GM20431 (cell line): ENCODE measurements around the gene SLC12A3.

Experiments used
- in situ Hi-C: fragments of 300-500 bp; cut with MseI, MboI; formaldehyde crosslinking; loops from one replicate; pipeline ENCODE4 v1.15.0; 2020; ENCODE audit warnings: low sequenced_read_pairs; ENCODE audit not compliant: unreplicated experiment

Gene SLC12A3

DNA sequence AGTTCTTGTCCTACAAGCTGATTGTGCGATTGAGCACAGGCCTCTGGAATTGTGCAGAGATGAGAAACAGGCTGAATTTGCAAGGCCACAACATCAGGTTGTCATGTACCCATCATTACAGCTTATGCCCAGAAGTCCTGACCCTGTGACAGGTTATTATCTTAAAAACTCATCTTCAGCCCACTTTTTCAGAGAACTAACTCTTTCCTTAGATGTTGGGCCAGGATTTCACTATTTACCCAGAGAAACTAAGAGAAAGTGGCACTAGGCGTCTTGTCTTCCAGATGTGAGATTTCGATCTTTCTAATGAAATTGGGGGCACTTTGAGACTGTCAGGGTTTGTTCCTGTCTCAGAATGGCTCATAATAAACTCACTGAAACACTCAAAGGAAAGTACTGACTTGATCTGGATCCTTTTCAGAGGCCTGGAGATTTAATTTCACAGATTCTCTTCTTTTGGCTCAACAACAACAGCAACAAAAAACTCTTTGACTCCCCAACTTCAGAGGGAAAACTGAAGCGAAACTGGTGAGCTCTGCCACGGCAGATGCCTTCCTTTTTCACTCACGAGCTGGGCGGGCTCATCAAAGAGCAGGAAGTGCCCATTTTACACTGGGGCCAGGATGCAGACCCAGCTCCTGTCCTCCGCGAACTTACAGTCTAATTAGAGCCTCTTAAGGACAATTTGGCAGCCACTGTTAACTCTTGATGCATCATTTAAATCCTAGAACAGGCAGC, 17.7 kb upstream of the SLC12A3 start:
- in situ Hi-C loops, result no loop called here

DNA sequence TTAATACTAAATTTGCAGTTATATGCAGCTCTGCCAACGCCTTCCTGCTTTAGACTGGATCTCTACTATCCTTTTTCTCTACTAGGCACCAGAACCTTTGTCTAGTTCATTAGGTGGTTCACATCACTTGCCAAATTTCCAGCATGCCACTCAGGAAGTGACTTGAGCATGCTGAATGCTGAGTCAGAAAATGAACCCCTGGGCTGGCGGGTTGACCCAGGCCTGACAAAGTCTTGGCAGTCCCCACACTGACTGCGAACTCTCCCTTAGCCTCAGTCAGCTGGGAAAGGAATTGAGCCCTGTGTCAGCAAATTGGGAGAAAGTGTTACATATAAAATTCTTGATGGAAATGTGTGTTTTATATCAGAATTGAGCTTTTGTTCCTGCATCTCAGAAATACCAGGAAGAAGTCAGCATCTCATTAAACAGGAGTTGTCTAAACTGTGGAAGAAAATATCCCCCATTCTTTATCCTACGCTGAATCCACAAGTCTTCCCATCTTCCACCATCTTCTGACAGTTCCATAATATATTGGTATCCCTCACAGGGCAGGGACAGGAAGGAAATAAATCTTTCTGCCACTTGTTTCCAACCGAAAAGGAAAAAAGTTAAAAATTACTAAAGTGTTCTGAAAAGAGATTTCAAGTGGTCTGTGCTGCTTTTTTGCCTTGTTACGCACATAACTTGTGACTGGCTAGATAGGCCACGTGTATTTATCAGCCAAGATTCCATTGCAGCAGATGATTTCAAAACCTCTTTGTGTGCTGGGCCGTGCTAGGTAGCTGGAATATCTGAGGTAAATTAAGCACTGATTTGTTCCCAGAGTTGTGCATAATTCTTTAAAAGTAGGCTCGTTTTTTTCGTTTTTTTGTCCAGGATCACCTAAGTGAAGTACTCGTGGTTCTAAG, 16.7 kb upstream of the SLC12A3 start:
- in situ Hi-C loops, result no loop called here

DNA sequence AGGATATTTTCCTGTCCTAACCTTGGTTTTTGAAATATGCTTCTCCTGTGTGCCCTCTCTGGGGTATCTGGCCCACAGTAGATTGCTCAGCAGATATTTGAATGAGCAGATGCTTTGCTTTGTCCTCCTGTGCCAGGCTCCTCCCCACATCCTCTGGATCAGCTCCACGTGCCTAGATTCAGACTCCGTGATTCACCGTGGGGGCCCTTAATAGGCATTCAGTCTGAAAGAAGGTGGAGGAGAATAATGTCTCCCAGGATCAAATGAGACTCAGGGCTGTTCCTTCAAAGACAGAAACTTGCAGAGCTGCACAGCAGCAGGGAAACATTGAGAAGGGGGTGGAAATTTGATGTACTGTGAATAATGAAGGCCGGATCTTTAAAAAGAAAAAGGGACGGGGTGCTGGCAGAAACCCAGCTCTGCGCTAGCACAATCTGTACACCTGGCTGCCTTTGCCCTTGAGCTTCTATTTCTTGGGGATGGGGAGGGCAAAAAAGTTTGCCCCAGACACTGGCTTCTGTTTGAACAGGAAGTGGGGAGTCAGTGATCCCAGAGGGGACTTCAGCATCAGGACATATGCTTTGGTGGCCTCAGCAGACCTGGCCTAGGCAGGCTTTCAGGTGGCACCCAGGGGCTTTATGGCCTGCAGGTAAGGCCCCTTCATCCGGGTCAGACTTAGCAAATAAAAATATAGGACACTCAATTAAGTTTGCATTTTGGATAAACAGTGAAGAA, 15.9 kb upstream of the SLC12A3 start:
- in situ Hi-C loops, result no loop called here

DNA sequence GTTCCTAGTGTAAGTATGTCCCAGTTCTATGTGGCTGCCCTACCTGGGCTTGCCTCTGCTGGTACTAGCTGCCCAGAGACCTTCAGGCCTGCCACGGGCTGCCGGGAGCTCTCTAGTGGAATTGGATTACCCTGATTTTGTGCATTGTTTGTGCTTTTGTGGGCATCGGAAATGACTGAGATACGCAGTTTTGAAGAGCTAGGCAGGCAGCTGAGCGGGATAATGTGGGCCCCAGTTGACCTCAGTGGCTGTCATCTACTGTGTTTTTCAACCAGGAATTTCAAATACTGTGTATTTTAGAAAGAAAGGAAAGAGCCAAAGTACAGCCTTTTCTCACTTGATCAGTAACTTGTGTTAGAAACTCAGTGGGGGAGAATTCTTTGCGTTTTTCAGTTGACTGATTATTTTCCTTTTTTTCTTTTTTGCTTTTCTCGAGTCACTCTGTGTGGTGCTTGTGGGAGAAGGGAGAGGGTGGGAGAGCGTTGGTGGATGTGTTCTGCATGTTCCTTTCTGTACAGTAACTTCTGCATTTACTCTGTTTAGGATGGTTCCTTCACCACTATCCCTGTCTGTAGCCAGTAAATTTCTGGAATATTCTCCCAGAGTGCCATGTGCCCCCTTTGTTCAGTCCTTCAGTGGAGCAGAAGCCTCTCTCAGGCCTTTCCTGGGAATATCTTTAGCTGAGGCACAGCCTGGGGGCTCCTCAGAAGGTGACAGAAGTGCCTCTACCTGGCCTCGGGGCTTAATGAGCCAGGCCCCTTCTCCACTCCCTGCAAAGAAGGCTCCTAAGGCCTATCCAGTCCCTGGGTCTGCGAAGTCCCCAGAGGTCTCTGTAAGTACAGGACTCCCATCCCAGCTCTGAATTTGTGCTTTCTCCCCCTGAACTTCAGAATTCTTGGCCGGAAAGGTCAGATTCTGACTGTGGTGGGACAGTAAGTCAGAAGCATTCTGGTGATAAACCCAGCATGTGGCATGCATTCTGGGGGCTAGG, 15.0 kb upstream of the SLC12A3 start:
- in situ Hi-C loops, result no loop called here

DNA sequence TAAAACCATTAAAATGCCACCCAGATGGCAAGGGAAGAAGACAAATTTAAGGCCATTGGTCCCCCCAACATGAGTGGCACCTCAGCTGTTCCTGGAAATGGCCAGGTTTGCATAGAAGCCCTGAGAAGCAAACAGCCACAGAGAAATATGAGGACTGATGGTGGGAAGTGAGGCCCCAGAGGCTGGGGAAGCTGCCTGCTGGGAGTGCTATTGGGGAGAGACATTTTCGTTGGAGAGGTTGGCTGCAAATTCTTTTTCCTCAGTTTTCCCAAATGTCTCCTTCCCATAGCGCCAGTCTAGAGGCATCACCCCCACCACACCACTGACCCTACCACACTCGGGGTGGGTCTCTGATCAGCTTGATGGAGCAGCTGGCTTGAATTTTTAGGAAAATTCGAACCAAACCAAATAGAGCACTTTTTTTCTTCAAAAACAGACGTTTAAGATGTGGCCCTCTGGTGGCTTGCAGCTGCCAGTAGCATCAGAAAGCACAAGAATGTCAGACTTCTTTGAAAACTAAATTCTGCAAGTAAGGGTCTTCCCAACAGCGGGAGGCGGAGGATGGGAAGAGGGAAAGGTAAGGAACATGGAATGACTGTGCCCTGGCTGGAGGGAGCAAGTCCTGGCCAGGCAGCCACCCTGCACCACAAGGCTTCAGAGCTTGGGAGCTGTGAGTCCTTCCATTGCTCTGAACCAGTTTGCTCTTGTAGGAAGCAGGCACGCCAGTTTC, 13.2 kb upstream of the SLC12A3 start:
- in situ Hi-C loops, result no loop called here

DNA sequence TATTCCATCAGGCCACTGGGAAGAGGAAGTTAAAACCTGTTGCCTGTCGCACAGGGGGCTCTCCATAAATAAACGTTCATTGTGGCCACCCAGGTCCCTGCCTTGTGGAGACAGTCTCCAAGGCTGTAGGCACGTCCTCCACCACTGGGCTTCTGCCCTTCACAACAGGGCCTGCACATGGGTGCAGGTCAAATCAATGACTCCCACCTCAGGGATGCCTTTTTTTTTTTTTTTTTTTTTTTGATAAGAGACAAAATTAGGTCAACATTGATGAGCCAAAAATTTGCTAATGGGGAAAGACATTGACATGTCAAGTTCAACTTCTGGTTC, 12.6 kb upstream of the SLC12A3 start:
- in situ Hi-C loops, result no loop called here

DNA sequence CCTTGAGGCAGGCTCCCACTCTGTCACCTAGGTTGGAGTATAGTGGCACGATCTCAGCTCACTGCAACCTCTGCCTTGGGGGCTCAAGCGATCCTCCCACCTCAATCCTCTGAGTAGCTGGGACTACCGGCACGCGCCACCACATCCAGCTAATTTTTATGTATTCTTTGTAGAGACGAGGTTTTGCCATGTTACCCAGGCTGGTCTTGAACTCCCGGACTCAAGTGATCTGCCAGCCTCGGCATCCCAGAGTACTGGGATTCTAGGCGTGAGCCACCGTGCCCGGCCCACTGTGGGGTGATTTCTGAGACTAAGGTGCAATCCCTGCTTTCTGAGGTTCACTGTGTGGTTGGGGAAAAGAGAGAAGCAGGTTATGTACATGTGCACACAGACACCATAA, 12.0 kb upstream of the SLC12A3 start:
- in situ Hi-C loops, result no loop called here

DNA sequence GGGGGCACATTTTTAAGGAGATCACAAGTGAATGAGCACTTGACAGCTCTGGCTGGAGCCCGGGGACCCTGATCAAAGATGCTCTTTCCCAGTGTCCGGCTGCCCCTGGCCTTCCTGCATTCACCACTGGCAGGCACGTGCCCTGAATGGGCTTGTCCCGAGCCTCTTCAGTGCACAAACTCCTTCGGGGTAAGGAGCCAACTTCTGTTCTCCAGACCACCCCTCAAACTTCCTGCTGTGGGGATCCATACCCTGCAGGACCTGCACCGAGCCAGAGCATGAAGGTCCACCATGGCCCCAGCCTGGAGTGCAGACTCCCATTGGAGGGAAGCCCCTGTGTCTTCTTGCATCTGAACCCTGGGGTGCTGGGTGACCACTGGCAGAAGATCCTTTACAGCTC, 9.8 kb upstream of the SLC12A3 start:
- in situ Hi-C loops, result no loop called here

DNA sequence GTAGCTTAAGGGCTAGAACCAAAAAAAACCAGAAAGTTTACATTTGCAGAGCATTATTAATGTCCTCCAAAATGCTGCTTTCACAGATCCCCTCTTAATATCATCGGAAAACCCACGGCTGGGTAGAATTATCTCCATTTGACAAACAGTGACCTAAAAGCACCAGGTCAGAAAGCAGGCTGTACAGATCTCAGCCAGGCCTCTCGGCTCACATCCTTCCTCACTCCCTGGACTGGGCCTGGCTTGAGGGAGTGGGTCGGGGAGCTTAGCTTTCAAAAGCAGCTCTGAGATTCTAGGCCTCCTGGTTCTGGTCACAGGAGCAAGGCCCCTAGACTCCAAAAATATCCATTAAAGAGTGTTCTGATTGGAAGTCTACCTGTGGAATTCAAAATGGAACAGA, 9.1 kb upstream of the SLC12A3 start:
- in situ Hi-C loops, result no loop called here

DNA sequence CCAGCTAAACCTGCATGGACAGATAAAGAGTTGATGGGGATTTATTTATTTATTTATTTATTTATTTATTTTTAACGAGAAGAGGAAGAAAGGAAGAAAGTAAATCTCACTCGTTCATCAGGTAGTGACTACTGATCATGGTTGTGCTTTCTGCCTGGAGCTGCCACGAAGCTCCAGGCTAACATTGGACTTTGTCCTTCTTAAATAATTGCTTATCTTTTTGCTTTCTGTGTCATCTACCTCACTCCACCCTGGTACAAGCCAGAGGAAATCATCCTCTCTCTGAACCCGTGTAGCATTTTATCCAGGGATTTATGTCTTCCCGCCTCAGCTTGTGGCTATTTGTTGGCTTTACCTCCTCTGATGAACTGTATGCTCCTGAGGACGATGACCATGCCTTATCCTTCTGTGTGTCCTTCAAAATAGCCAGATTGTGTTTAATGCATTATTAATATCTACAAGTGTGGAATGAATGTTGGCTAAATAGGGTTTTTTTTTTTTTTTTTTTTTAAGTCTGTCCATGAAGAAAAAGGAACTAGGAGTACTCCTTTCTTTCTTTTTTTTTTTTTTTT, 8.0 kb upstream of the SLC12A3 start:
- in situ Hi-C loops, result no loop called here

DNA sequence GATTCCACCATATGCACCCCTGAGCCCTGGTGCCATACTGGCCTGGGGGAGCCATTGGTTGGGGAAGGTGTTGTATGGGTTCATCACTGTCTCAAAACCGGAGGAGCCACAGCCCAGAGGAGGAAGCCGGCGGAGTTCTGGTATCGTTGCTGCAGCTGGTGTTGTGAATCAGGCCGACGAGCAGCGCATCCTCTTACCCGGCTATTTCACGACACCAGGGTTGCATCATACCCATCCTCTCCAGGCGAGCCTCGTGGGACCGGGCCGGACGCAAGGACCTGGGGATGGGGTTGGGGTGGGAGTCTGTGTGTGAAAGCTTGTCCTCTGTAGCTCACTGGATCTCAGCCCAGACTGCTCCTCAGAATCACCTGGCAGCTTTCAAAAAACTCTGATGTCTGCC, 6.6 kb upstream of the SLC12A3 start:
- in situ Hi-C loops, result no loop called here

DNA sequence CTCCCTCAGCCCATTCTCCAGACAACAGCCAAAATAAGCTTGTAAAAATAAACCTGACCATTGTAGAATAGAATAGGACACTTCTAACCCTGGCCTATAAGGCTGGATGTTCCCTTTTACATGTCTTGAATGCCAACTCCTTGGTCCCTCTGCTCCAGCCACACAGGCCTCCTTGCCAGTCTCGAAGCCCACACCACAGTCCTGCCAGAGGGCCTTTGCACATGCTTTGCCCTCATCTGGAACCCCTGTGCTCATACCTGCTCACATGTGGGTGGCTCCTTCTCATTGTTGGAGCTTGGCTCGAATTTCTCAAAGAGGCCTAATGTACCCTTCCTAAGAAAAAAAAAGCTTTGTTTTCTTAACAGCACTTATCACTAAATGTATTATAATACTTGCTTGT, 5.4 kb upstream of the SLC12A3 start:
- in situ Hi-C loops, result loop anchor here (10.0 kb wide), 1 partner anchor 95 kb away; no protein-coding TSS in a partner anchor

DNA sequence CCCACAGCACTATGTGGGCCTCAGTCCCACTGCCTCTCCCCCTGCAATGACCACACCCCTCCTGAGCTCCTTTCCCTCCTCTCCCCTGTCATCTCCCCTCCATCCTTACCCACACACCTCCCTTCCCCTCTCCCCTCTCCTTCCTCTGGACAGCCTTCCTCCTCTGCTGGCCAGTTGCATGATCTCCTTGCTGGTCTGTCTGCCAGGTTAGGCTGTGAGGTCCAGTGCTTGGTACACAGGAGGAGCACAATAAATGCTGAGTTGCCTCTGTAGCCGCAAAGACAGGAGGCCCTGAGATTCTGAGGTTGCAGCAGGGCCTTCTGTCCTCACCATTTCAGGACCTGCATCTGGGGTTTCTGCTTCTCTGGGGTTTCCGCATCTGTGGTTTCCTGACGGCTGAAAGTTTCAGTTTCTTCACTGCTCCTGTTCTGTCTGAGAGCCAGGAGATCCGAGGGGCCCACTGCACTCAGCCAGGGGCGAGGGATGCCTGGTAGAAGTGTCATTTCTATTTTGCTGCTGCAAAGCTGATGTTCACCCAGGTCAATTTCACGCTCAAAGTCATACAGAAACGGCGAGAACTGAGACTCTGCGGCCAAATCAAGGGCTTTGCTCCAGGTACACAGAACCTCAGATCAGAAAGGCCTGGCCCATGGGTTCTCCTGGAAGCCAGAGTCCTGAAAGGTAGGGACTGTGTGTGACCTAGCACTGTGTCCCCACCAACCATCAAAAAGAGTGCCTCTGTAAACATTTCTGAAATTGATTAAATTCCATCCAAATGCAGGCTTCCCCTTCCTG, 4.6 kb upstream of the SLC12A3 start:
- in situ Hi-C loops, result loop anchor here (10.0 kb wide), 1 partner anchor 94 kb away; no protein-coding TSS in a partner anchor

DNA sequence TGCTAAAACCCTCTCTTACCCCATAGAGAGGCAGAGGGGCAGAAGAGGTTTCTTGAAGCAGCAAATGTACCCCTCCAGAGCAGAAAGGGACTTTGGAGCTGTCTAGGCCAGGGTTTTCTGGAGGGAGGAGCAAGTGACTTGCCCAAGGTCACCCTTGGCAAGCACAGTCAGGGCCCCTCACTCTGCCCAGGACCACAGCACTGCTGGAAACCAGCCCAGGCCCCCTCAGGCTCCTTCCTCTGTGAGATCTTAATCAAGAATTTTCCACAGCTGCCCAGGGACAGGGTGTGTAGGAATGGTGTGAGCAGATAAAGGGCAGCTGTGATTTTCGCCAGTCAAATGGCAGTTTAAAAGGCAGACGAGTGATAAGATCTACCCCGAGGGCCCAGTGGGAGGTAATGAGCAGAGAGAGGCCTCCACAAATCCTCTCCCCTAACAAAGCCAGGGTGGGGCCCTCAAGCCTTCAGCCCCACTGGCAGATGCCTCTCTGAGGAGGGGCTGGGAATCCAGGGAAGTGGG, 3.9 kb upstream of the SLC12A3 start:
- in situ Hi-C loops, result loop anchor here (10.0 kb wide), 1 partner anchor 94 kb away; no protein-coding TSS in a partner anchor

DNA sequence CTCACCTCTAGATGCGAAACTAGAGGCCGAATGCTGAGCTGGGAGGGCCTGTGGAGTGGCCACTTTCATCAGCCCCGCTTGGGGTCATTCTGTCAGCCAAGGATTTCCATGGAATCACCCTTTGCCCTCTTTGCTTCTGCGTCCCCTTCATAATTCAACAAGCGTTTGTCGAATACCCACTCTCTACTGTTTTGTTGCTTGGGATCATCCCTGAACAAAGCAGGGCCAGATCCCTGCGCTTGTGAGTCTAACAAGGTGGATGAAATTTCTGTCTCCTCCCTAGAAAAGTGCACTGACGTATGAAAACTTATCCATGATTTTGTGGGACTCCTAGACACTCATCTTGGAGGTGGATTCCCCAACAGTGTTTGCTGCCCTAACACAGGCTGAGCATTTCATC, 3.3 kb upstream of the SLC12A3 start:
- in situ Hi-C loops, result loop anchor here (10.0 kb wide), 1 partner anchor 93 kb away; no protein-coding TSS in a partner anchor

DNA sequence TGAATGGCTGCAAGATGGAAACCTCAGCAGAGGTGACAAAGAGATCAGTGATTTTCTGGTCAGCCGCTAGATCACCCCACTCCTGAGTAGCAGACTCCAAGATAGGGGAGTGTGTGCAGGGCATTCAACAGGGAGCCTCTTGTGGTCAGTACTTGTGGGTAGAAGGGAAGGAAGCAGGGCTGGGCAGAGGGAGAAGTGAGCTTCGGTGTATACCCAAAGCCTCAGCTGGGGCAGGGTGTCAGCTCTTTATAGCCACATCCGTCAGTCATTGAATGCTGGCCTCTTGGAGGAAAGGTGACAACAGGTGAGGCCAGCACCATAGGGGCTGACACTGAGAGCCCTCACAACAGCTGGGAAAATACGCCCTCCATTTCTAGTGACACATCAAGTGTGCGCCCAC, 2.2 kb upstream of the SLC12A3 start:
- in situ Hi-C loops, result loop anchor here (10.0 kb wide), 1 partner anchor 92 kb away; no protein-coding TSS in a partner anchor

DNA sequence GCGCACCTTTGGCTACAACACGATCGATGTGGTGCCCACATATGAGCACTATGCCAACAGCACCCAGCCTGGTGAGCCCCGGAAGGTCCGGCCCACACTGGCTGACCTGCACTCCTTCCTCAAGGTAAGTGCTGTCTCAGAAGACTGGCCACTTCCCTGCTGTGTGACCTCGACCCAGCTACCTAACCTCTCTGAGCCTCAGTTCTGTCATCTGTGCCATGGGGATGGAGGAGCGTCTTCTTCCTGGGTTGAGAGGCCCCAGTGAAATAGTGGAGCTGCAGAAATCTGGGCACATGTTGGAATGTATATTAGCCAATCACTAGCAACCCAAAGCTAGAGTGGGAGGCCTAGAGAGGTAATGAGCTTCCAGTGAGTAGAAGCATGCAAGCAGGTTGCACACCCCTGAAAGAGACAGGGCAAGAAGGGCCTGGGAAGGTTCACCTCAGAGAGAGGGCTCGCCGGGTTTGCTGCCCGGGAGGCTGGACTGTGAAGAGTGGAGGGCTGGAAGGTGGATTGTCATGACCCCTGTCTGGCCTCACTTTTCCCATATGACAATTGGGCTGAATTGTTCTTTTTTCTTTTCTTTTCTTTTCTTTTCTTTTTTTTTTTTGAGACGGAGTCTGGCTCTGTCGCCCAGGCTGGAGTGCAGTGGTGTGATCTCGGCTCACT, 521 bp downstream of the SLC12A3 start:
- in situ Hi-C loops, result loop anchor here (10.0 kb wide), 1 partner anchor 89 kb away; no protein-coding TSS in a partner anchor
